Mesothelial cell of epicardium (in vitro differentiated cells): ENCODE data around the gene SLC38A6. TPM values are rescaled to one million over a fixed set of nuclear protein-coding genes. Genes with fewer than 3 reads are reported as not detected.
A peak's percentile ranks its signal among the peaks of the same experiment; 100 is the strongest.
"Not testable (repeated sequence)": the region's sequence is repeated elsewhere in the genome, so short reads cannot be mapped to it uniquely, and the experiment has no call there.

Experiments used
- DNase-seq, 2 experiments: peaks; one replicate each; pipeline ENCODE4 v3.0.0; 2021; ENCODE audit warnings: low spot score in 2 of 2; ENCODE audit not compliant: unreplicated experiment in 2 of 2
- H3K27ac Mint-ChIP-seq: 2 replicates; pipeline ENCODE4 v1.8.0; 2021; ENCODE audit warnings: mixed read lengths
- H3K27me3 Mint-ChIP-seq: 2 replicates; pipeline ENCODE4 v1.8.0; 2021; ENCODE audit warnings: low read depth, mixed read lengths
- H3K36me3 Mint-ChIP-seq: 2 replicates; pipeline ENCODE4 v1.8.0; 2021; ENCODE audit warnings: mixed read lengths
- H3K4me1 Mint-ChIP-seq: 2 replicates; pipeline ENCODE4 v1.8.0; 2021; ENCODE audit warnings: mixed read lengths
- H3K4me3 Mint-ChIP-seq: 2 replicates; pipeline ENCODE4 v1.8.0; 2021; ENCODE audit warnings: mild to moderate bottlenecking, moderate library complexity, mixed read lengths
- H3K9me3 Mint-ChIP-seq: 2 replicates; pipeline ENCODE4 v1.8.0; 2021; ENCODE audit warnings: mixed read lengths
- CTCF ChIP-seq: fragments of 200-600 bp; sonication (generic); IDR thresholded peaks from one replicate; pipeline ENCODE4 v1.5.0; 2021; ENCODE audit warnings: antibody characterized with exemption; ENCODE audit not compliant: unreplicated experiment
- total RNA-seq: library from RNA; stranded (reverse); gene quantifications from 3 replicates; pipeline ENCODE4 v1.2.1, GENCODE V29; 2021

SLC38A6 gene
- total RNA-seq, 1 donor from 2014 or later: 17.1 TPM

GRCh38 chr14:61080591-61081010, 99.6 kb downstream of the SLC38A6 start:
- peak overlapping the region; percentile 44 for H3K27ac Mint-ChIP-seq
- H3K36me3 Mint-ChIP-seq: peaks cover 12% of the 10 kb centered on the region
- no peak for DNase-seq

GRCh38 chr14:61088081-61088480, 107.0 kb downstream of the SLC38A6 start:
- Mint-ChIP-seq H3K4me1 (no peaks in the 10 kb centered on the region), H3K27me3 (no peaks in the 10 kb centered on the region), H3K36me3 (peaks cover 14% of the 10 kb centered on the region), H3K4me3 (no peak overlapping the region), H3K27ac (no peak overlapping the region), H3K9me3 (peaks cover 15% of the 10 kb centered on the region)
- TF ChIP-seq CTCF: no peak
- DNase-seq: no peak

More at GRCh38 chr14:61080591-61081010, 99.6 kb downstream of the SLC38A6 start:
- H3K4me1 Mint-ChIP-seq: peaks cover 9% of the 10 kb centered on the region
- no peak overlapping the region for H3K4me3 Mint-ChIP-seq
- peaks cover 10% of the 10 kb centered on the region for H3K9me3 Mint-ChIP-seq
- H3K27me3 Mint-ChIP-seq: no peaks in the 10 kb centered on the region
- no peak for TF ChIP-seq CTCF

GRCh38 chr14:61089126-61089750, 108.2 kb downstream of the SLC38A6 start:
- H3K4me3 Mint-ChIP-seq: no peak overlapping the region
- DNase-seq: no peak
- no peak overlapping the region for H3K27ac Mint-ChIP-seq
- peaks cover 14% of the 10 kb centered on the region for H3K36me3 Mint-ChIP-seq
- H3K9me3 Mint-ChIP-seq: peaks cover 15% of the 10 kb centered on the region
- TF ChIP-seq CTCF: no peak
- no peaks in the 10 kb centered on the region for H3K4me1 Mint-ChIP-seq
- H3K27me3 Mint-ChIP-seq: no peaks in the 10 kb centered on the region

- H3K4me1 Mint-ChIP-seq: no peaks in the 10 kb centered on the region
- H3K36me3 Mint-ChIP-seq: peaks cover 7% of the 10 kb centered on the region
- H3K27ac Mint-ChIP-seq: no peak overlapping the region
- no peak for TF ChIP-seq CTCF
- H3K9me3 Mint-ChIP-seq: peaks cover 10% of the 10 kb centered on the region
- no peak overlapping the region for H3K4me3 Mint-ChIP-seq
- H3K27me3 Mint-ChIP-seq: no peaks in the 10 kb centered on the region
- no peak for DNase-seq
Measured at GRCh38 chr14:61090432-61091216, 109.6 kb downstream of the SLC38A6 start.

GRCh38 chr14:61091657-61092273, 110.7 kb downstream of the SLC38A6 start:
- H3K9me3 Mint-ChIP-seq: peaks cover 11% of the 10 kb centered on the region
- no peak for TF ChIP-seq CTCF
- DNase-seq: no peak
- peaks cover 4% of the 10 kb centered on the region for H3K36me3 Mint-ChIP-seq
- no peak overlapping the region for H3K4me3 Mint-ChIP-seq
- H3K27ac Mint-ChIP-seq: no peak overlapping the region
- no peaks in the 10 kb centered on the region for H3K27me3 Mint-ChIP-seq
- H3K4me1 Mint-ChIP-seq: no peaks in the 10 kb centered on the region

GRCh38 chr14:61098096-61098495, 117.1 kb downstream of the SLC38A6 start:
- peaks cover 14% of the 10 kb centered on the region for H3K4me1 Mint-ChIP-seq
- H3K27ac Mint-ChIP-seq, DNase-seq, H3K4me3 Mint-ChIP-seq, H3K36me3 Mint-ChIP-seq, H3K27me3 Mint-ChIP-seq: not testable (repeated sequence)
- H3K9me3 Mint-ChIP-seq: peaks cover 11% of the 10 kb centered on the region
